SU-DHL-6 (cell line): ENCODE data around the gene ATXN7L1.
A peak's percentile ranks its signal among the peaks of the same experiment; 100 is the strongest.

ENCODE experiments used
- H2AFZ ChIP-seq: fragments of 200-600 bp; sonication (generic); 2 replicates; pipeline ENCODE4 v1.6.1; 2014; ENCODE audit warnings: low read depth, mild to moderate bottlenecking, moderate library complexity, mixed read lengths, antibody characterized with exemption, low read length; ENCODE audit not compliant: severe bottlenecking
- H3F3A ChIP-seq: fragments of 200-600 bp; shearing (Covaris generic); 2 replicates; pipeline ENCODE4 v1.6.0; 2016; ENCODE audit warnings: antibody characterized with exemption, mild to moderate bottlenecking; ENCODE audit not compliant: insufficient read depth
- H3K27ac ChIP-seq: fragments of 200-600 bp; sonication (generic); 2 replicates; pipeline ENCODE4 v1.5.1; 2016; ENCODE audit warnings: low read depth, mild to moderate bottlenecking, low read length, moderate library complexity, mixed read lengths
- H3K27me3 ChIP-seq: fragments of 200-600 bp; sonication (generic), shearing (Covaris generic); 2 replicates; pipeline ENCODE4 v1.6.0; 2014; ENCODE audit warnings: mild to moderate bottlenecking, low read length
- H3K36me3 ChIP-seq: fragments of 200-600 bp; sonication (generic); 2 replicates; pipeline ENCODE4 v1.6.1; 2014; ENCODE audit warnings: mild to moderate bottlenecking, low read length, mixed read lengths
- H3K4me2 ChIP-seq: fragments of 300-600, 200-600 bp; shearing (Covaris generic), sonication (generic); 2 replicates; pipeline ENCODE4 v1.6.0; 2014; ENCODE audit warnings: low read length, low read depth, mild to moderate bottlenecking; ENCODE audit not compliant: poor library complexity, severe bottlenecking
- H3K4me3 ChIP-seq: fragments of 200-600 bp; sonication (generic); 2 replicates; pipeline ENCODE4 v1.5.1; 2014; ENCODE audit warnings: antibody characterized with exemption, low read length, mild to moderate bottlenecking, mixed read lengths; ENCODE audit not compliant: insufficient read depth, poor library complexity, severe bottlenecking
- H3K79me2 ChIP-seq: fragments of 200-600 bp; sonication (generic); 2 replicates; pipeline ENCODE4 v1.6.1; 2014; ENCODE audit warnings: mild to moderate bottlenecking, low read length, moderate library complexity; ENCODE audit not compliant: insufficient read depth
- H3K9ac ChIP-seq: fragments of 200-600 bp; sonication (generic); 2 replicates; pipeline ENCODE4 v1.7.0; 2014; ENCODE audit warnings: mild to moderate bottlenecking, low read length
- H3K9me2 ChIP-seq: fragments of 200-600 bp; sonication (generic); replicated peaks from 2 replicates; pipeline ENCODE4 v1.6.1; 2014; ENCODE audit warnings: low read length; ENCODE audit not compliant: insufficient read depth
- H3K9me3 ChIP-seq: fragments of 200-600 bp; sonication (generic); 2 replicates; pipeline ENCODE4 v1.6.1; 2014; ENCODE audit warnings: low read length, mixed read lengths; ENCODE audit not compliant: insufficient read depth
- H4K20me1 ChIP-seq: fragments of 200-600 bp; sonication (generic); 2 replicates; pipeline ENCODE4 v1.6.1; 2014; ENCODE audit warnings: low read depth, mild to moderate bottlenecking, antibody characterized with exemption, low read length, moderate library complexity, mixed read lengths
- EZH2phosphoT487 ChIP-seq: fragments of 200-600 bp; sonication (generic), shearing (Covaris generic); conservative IDR thresholded peaks from 2 replicates; pipeline ENCODE4 v1.6.1; 2018; ENCODE audit warnings: mild to moderate bottlenecking, antibody characterized with exemption, low read length, moderate library complexity, mixed read lengths
- TF ChIP-seq, protein P1 (sequence below): fragments of 200-600 bp; sonication (generic); IDR thresholded peaks from one replicate; pipeline ENCODE4 v1.5.1; 2017; ENCODE audit warnings: antibody characterized with exemption, mild to moderate bottlenecking, low read length, moderate library complexity; ENCODE audit not compliant: insufficient read depth, poor library complexity, severe bottlenecking

The ATXN7L1 gene

GRCh38 chr7:105691082-105691679 lies 185.2 kb downstream of the ATXN7L1 start:
- H3F3A ChIP-seq, result no peaks in the 10 kb centered on the region
- no peak overlapping the region for H3K27ac ChIP-seq
- no peak overlapping the region for H3K9ac ChIP-seq
- H3K9me2 ChIP-seq, result no peaks in the 10 kb centered on the region
- no peaks in the 10 kb centered on the region for H4K20me1 ChIP-seq
- no peaks in the 10 kb centered on the region for H3K27me3 ChIP-seq
- H3K9me3 ChIP-seq, result no peaks in the 10 kb centered on the region
- TF ChIP-seq, protein P1, sequence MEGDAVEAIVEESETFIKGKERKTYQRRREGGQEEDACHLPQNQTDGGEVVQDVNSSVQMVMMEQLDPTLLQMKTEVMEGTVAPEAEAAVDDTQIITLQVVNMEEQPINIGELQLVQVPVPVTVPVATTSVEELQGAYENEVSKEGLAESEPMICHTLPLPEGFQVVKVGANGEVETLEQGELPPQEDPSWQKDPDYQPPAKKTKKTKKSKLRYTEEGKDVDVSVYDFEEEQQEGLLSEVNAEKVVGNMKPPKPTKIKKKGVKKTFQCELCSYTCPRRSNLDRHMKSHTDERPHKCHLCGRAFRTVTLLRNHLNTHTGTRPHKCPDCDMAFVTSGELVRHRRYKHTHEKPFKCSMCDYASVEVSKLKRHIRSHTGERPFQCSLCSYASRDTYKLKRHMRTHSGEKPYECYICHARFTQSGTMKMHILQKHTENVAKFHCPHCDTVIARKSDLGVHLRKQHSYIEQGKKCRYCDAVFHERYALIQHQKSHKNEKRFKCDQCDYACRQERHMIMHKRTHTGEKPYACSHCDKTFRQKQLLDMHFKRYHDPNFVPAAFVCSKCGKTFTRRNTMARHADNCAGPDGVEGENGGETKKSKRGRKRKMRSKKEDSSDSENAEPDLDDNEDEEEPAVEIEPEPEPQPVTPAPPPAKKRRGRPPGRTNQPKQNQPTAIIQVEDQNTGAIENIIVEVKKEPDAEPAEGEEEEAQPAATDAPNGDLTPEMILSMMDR, result no peak
- no peak for TF ChIP-seq EZH2phosphoT487
- H3K79me2 ChIP-seq, result no peaks in the 10 kb centered on the region
- peak overlapping the region; percentile 4 for H2AFZ ChIP-seq
- peak overlapping the region; percentile 50 for H3K4me2 ChIP-seq
- no peaks in the 10 kb centered on the region for H3K36me3 ChIP-seq
- peak overlapping the region; percentile 2 for H3K4me3 ChIP-seq

DNA sequence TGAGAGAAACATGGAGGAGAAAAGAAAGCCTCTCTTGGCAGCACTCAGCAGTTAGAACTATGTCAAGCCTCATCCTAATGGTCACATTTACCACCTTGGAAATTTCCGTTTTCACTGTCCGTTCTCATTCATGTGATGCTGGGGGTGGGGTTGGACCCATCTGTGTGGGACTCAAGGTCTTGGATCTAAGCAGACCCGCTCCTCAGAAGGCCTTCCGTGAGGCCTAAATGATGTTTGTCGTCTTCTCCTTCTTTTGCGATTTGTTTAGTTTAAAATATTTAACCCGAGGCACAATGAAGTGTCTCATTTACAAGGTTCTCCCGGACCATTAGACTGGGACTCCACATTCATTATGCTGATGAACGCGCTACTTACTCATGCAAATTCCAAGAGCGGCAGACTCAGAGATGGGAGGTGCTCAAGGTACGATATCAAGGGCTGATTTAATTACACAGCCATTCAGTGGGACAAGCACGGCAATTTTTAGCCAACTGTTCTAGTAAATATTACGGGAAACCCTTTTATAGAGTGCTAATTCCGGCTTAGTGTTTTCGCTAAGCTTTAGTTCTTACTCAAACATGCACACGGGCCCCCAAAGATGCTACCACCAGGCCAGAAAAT lies 186.0 kb downstream of the ATXN7L1 start:
- Histone ChIP-seq H3K9ac (no peak overlapping the region), H3F3A (no peaks in the 10 kb centered on the region), H3K27ac (no peak overlapping the region), H2AFZ (no peak overlapping the region), H3K79me2 (no peaks in the 10 kb centered on the region), H3K4me2 (no peak overlapping the region), H3K9me2 (no peaks in the 10 kb centered on the region), H3K9me3 (no peaks in the 10 kb centered on the region), H4K20me1 (no peaks in the 10 kb centered on the region), H3K36me3 (no peaks in the 10 kb centered on the region), H3K4me3 (no peak overlapping the region), H3K27me3 (no peaks in the 10 kb centered on the region)
- TF ChIP-seq, protein P1, result no peak
- no peak for TF ChIP-seq EZH2phosphoT487

- H3K9me2 ChIP-seq, result no peaks in the 10 kb centered on the region
- H3K9ac ChIP-seq, result no peak overlapping the region
- TF ChIP-seq, protein P1, result no peak
- no peak for TF ChIP-seq EZH2phosphoT487
- H3F3A ChIP-seq, result no peaks in the 10 kb centered on the region
- H3K36me3 ChIP-seq, result no peaks in the 10 kb centered on the region
- H3K79me2 ChIP-seq, result no peaks in the 10 kb centered on the region
- no peak overlapping the region for H3K4me3 ChIP-seq
- no peaks in the 10 kb centered on the region for H3K9me3 ChIP-seq
- H3K4me2 ChIP-seq, result no peak overlapping the region
- H2AFZ ChIP-seq, result no peak overlapping the region
- no peaks in the 10 kb centered on the region for H4K20me1 ChIP-seq
- no peak overlapping the region for H3K27ac ChIP-seq
- H3K27me3 ChIP-seq, result no peaks in the 10 kb centered on the region
Observed at GRCh38 chr7:105689067-105689819, 187.2 kb downstream of the ATXN7L1 start.
